AG09319 (cell line): ENCODE measurements around the gene KLK15.

Source experiments
- DNase-seq: peaks from one replicate; pipeline ENCODE4 v3.0.0-alpha.2; 2010; ENCODE audit warnings: low read depth; ENCODE audit errors: extremely low read depth
- CTCF ChIP-seq: IDR thresholded peaks from 2 replicates; pipeline ENCODE4 v1.5.1; 2011; ENCODE audit warnings: low read depth, mild to moderate bottlenecking, inconsistent platforms, low read length, moderate library complexity

KLK15 gene

GRCh38 chr19:50827476-50827875, 5.9 kb downstream of the KLK15 start:
- TF ChIP-seq CTCF: no peak
- DNase-seq: no peak

- DNase-seq: no peak
Measured at GRCh38 chr19:50826492-50827240, 6.7 kb downstream of the KLK15 start.

GRCh38 chr19:50823389-50824042, 9.9 kb downstream of the KLK15 start, which contains the start of gene KLK1:
KLK1 (minus strand) TSS chr19:50823787; CDS start chr19:50823748, 39 bp downstream.
- DNase-seq: no peak
- no peak for TF ChIP-seq CTCF

More at GRCh38 chr19:50826492-50827240, 6.7 kb downstream of the KLK15 start:
- no peak for TF ChIP-seq CTCF

- DNase-seq: no peak
- TF ChIP-seq CTCF: no peak
Measured at GRCh38 chr19:50822661-50823208, 10.6 kb downstream of the KLK15 start.

GRCh38 chr19:50821622-50822021, 11.8 kb downstream of the KLK15 start:
- no peak for TF ChIP-seq CTCF
- DNase-seq: no peak

GRCh38 chr19:50821248-50821612, 12.1 kb downstream of the KLK15 start:
- no peak for DNase-seq
- TF ChIP-seq CTCF: no peak
